SK-N-SH (cell line): ENCODE results near the gene RBP3. TPM values are rescaled to one million over a fixed set of nuclear protein-coding genes. Genes with fewer than 3 reads are reported as not detected.

Experiments
- CTCF ChIA-PET: fragments of 300-600, 350-600 bp; formaldehyde crosslinking; extraction: SDS; loops from one replicate; lab custom pipeline; 2021; lab: Yijun Ruan, JAX
- POLR2A ChIA-PET: fragments of 350-600 bp; sonication (Branson Sonifier 250); formaldehyde crosslinking; extraction: SDS; loops from one replicate; lab custom pipeline; 2020; ENCODE audit warnings: antibody characterized with exemption, inconsistent platforms; lab: Yijun Ruan, JAX
- DNase-seq: peaks from one replicate; pipeline ENCODE4 v3.0.0; 2012
- H2AFZ ChIP-seq: fragments of 200-600 bp; sonication (generic); 2 replicates; pipeline ENCODE4 v1.8.1; 2016; ENCODE audit warnings: antibody characterized with exemption, mild to moderate bottlenecking, low read depth
- H3F3A ChIP-seq: fragments of 200-600 bp; sonication (generic); replicated peaks from 2 replicates; pipeline ENCODE3; 2016; ENCODE audit warnings: antibody characterized with exemption, mild to moderate bottlenecking; ENCODE audit not compliant: insufficient read depth
- H3K27ac ChIP-seq, 2 experiments: fragments of 200-500 bp in 1 of 2; fragments of 200-600 bp in 1 of 2; sonication (Bioruptor generic) in 1 of 2; sonication (generic), shearing (Covaris generic) in 1 of 2; 2 replicates each; pipeline versions ENCODE4 v1.5.1 to v1.6.1; 2014 to 2016; ENCODE audit warnings: low read depth in 2 of 2, inconsistent platforms in 1 of 2, low read length in 1 of 2, mild to moderate bottlenecking in 1 of 2, mixed read lengths in 1 of 2
- H3K27me3 ChIP-seq: fragments of 200-600 bp; sonication (generic), shearing (Covaris generic); 2 replicates; pipeline ENCODE4 v1.6.1; 2016; ENCODE audit warnings: mixed run types; ENCODE audit not compliant: insufficient read depth
- H3K36me3 ChIP-seq, 2 experiments: fragments of 200-500 bp in 1 of 2; fragments of 200-600 bp in 1 of 2; sonication (Bioruptor generic) in 1 of 2; sonication (generic) in 1 of 2; replicated peaks in 1 of 2; 2 replicates each; pipeline versions ENCODE3 to v1.5.1; 2014 to 2016; ENCODE audit warnings: low read length in 1 of 2, mild to moderate bottlenecking in 1 of 2; ENCODE audit not compliant: insufficient read depth in 2 of 2, control insufficient read depth in 1 of 2
- H3K4me1 ChIP-seq, 2 experiments: fragments of 200-500 bp in 1 of 2; fragments of 200-600 bp in 1 of 2; sonication (Bioruptor generic) in 1 of 2; sonication (generic), shearing (Covaris generic) in 1 of 2; 2 replicates each; pipeline versions ENCODE4 v1.5.1 to v1.6.1; 2014 to 2016; ENCODE audit warnings: low read depth in 1 of 2, low read length in 1 of 2, mixed run types in 1 of 2; ENCODE audit not compliant: insufficient read depth in 2 of 2, control insufficient read depth in 1 of 2
- H3K4me2 ChIP-seq: fragments of 200-600 bp; sonication (generic), shearing (Covaris generic); 2 replicates; pipeline ENCODE4 v1.6.1; 2017; ENCODE audit warnings: mixed run types
- H3K4me3 ChIP-seq, 2 experiments: fragments of 200-500 bp in 1 of 2; fragments of 200-600 bp in 1 of 2; sonication (Bioruptor generic) in 1 of 2; sonication (generic), shearing (Covaris generic) in 1 of 2; 2 replicates each; pipeline versions ENCODE4 v1.5.1 to v1.8.1; 2014 to 2016; ENCODE audit warnings: low read depth in 2 of 2, inconsistent platforms in 1 of 2, low read length in 1 of 2, mild to moderate bottlenecking in 1 of 2, mixed read lengths in 1 of 2, moderate library complexity in 1 of 2
- H3K79me2 ChIP-seq: fragments of 200-600 bp; sonication (generic); 2 replicates; pipeline ENCODE4 v1.8.1; 2017; ENCODE audit warnings: mild to moderate bottlenecking; ENCODE audit not compliant: insufficient read depth
- H3K9ac ChIP-seq: fragments of 200-600 bp; sonication (generic); 2 replicates; pipeline ENCODE4 v1.6.1; 2017; ENCODE audit warnings: mixed run types
- H3K9me2 ChIP-seq: fragments of 200-600 bp; sonication (generic); 2 replicates; pipeline ENCODE4 v1.6.1; 2017; ENCODE audit warnings: mixed run types
- H3K9me3 ChIP-seq: fragments of 200-600 bp; sonication (generic); 2 replicates; pipeline ENCODE4 v1.6.1; 2017; ENCODE audit warnings: mixed run types, mild to moderate bottlenecking, moderate library complexity
- H4K20me1 ChIP-seq: fragments of 200-600 bp; sonication (generic); 2 replicates; pipeline ENCODE4 v1.6.1; 2017; ENCODE audit warnings: mild to moderate bottlenecking, mixed run types; ENCODE audit not compliant: insufficient read depth
- EP300 ChIP-seq, 2 experiments: IDR thresholded peaks; 2 replicates each; pipeline versions ENCODE4 v1.4.0 to v1.6.1; 2012; ENCODE audit warnings: borderline replicate concordance in 1 of 2, low read depth in 1 of 2, low read length in 1 of 2
- FOXJ3 ChIP-seq: sonication (generic); formaldehyde crosslinking; IDR thresholded peaks from 2 replicates; pipeline ENCODE4 v1.5.1; 2020; ENCODE audit warnings: mild to moderate bottlenecking, missing genetic modification reagents
- GABPA ChIP-seq: IDR thresholded peaks from 2 replicates; pipeline ENCODE4 v1.4.0; 2012; ENCODE audit warnings: low read depth, mild to moderate bottlenecking
- JUND ChIP-seq: IDR thresholded peaks from 2 replicates; pipeline ENCODE4 v1.4.0; 2012
- MEF2A ChIP-seq: IDR thresholded peaks from 2 replicates; pipeline ENCODE4 v1.4.0; 2012; ENCODE audit warnings: low read depth, borderline replicate concordance
- MXI1 ChIP-seq: IDR thresholded peaks from 2 replicates; pipeline ENCODE4 v1.6.1; 2012; ENCODE audit warnings: mild to moderate bottlenecking, low read depth, low read length, improper control_type of control experiment
- NRF1 ChIP-seq: IDR thresholded peaks from 2 replicates; pipeline ENCODE4 v1.6.1; 2012; ENCODE audit warnings: low read depth, mild to moderate bottlenecking, low read length
- RAD21 ChIP-seq: IDR thresholded peaks from 2 replicates; pipeline ENCODE4 v1.6.1; 2012; ENCODE audit warnings: mild to moderate bottlenecking, low read length
- RCOR1 ChIP-seq: fragments of 150-350 bp; IDR thresholded peaks from 2 replicates; pipeline ENCODE4 v1.6.1; 2017; ENCODE audit warnings: antibody characterized with exemption, low read length
- RXRA ChIP-seq: IDR thresholded peaks from 2 replicates; pipeline ENCODE4 v1.4.0; 2012; ENCODE audit warnings: low read depth, mild to moderate bottlenecking, borderline replicate concordance
- SIN3A ChIP-seq: IDR thresholded peaks from 2 replicates; pipeline ENCODE4 v1.6.1; 2012; ENCODE audit warnings: low read depth, mild to moderate bottlenecking, low read length, moderate library complexity, borderline replicate concordance
- TAF1 ChIP-seq: IDR thresholded peaks from 2 replicates; pipeline ENCODE4 v1.6.1; 2012; ENCODE audit warnings: low read depth, mild to moderate bottlenecking, low read length, moderate library complexity, borderline replicate concordance
- WGBS: methylation state at CpG from one replicate; pipeline ENCODE4 v1.1.6; 2017; ENCODE audit warnings: low lambda C conversion rate; 5-methylcytosine and 5-hydroxymethylcytosine counted together
- polyA plus RNA-seq, 3 experiments: library from polyadenylated mRNA; depleted of rRNA; stranded (reverse); fragments of >200 nt; gene quantifications; 2 replicates each; pipeline ENCODE4 v1.2.3, GENCODE V29; 2012
- TF ChIP-seq, protein P1 (sequence below): IDR thresholded peaks from 2 replicates; pipeline ENCODE4; 2012
- TF ChIP-seq, protein P2 (sequence below): fragments of 200-600 bp; sonication (generic); IDR thresholded peaks from 2 replicates; pipeline ENCODE4 v1.6.1; 2017; ENCODE audit warnings: antibody characterized with exemption, mild to moderate bottlenecking, moderate library complexity
- TF ChIP-seq, protein P3 (sequence below): IDR thresholded peaks from 2 replicates; pipeline ENCODE4 v1.4.0; 2012; ENCODE audit warnings: low read depth, borderline replicate concordance
- TF ChIP-seq, protein P4 (sequence below): fragments of 150-350 bp; IDR thresholded peaks from 2 replicates; pipeline ENCODE4 v1.6.1; 2016; ENCODE audit warnings: mild to moderate bottlenecking, low read depth, low read length

The RBP3 gene
- polyA plus RNA-seq, 1 of the 3 experiments (the other 2 are of a cell fraction) = not detected

DNA sequence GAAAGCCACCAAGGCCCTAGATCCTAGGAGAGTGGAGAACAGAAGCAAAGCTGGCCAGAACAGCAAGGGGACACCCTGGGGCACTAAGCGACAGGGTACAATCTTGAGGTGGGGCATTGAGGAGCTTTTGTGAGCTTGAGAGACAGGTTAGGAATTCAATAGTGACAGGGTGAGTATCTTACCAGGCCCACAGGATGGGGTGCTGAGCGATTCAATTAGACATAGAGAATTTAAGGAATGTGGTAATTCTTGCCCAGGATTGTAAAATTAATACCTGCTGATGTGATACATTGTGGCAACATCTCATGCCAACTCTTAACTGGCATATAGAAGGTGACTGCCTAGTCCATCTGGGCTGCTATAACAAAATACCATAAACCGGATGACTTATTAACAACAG, 14.0 kb downstream of the RBP3 start:
- no peaks in the 10 kb centered on the region for H3K9me3 ChIP-seq
- peaks cover 0 to 8% of the 10 kb centered on the region in 2 experiments; a peak in 1 of 4 replicates for H3K4me1 ChIP-seq
- TF ChIP-seq MXI1 = no peak
- no peak for TF ChIP-seq TAF1
- TF ChIP-seq NRF1 = no peak
- no peak for TF ChIP-seq JUND
- TF ChIP-seq, protein P1, sequence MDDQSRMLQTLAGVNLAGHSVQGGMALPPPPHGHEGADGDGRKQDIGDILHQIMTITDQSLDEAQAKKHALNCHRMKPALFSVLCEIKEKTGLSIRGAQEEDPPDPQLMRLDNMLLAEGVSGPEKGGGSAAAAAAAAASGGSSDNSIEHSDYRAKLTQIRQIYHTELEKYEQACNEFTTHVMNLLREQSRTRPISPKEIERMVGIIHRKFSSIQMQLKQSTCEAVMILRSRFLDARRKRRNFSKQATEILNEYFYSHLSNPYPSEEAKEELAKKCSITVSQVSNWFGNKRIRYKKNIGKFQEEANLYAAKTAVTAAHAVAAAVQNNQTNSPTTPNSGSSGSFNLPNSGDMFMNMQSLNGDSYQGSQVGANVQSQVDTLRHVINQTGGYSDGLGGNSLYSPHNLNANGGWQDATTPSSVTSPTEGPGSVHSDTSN = no peak
- no peak for TF ChIP-seq GABPA
- TF ChIP-seq FOXJ3 (CRISPR knock-in tag) = no peak
- no peak for TF ChIP-seq SIN3A
- no peak for TF ChIP-seq MEF2A
- no peak for TF ChIP-seq RXRA
- TF ChIP-seq RCOR1 = no peak
- no peak for TF ChIP-seq RAD21
- TF ChIP-seq, protein P2, sequence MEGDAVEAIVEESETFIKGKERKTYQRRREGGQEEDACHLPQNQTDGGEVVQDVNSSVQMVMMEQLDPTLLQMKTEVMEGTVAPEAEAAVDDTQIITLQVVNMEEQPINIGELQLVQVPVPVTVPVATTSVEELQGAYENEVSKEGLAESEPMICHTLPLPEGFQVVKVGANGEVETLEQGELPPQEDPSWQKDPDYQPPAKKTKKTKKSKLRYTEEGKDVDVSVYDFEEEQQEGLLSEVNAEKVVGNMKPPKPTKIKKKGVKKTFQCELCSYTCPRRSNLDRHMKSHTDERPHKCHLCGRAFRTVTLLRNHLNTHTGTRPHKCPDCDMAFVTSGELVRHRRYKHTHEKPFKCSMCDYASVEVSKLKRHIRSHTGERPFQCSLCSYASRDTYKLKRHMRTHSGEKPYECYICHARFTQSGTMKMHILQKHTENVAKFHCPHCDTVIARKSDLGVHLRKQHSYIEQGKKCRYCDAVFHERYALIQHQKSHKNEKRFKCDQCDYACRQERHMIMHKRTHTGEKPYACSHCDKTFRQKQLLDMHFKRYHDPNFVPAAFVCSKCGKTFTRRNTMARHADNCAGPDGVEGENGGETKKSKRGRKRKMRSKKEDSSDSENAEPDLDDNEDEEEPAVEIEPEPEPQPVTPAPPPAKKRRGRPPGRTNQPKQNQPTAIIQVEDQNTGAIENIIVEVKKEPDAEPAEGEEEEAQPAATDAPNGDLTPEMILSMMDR = no peak
- TF ChIP-seq, protein P3, sequence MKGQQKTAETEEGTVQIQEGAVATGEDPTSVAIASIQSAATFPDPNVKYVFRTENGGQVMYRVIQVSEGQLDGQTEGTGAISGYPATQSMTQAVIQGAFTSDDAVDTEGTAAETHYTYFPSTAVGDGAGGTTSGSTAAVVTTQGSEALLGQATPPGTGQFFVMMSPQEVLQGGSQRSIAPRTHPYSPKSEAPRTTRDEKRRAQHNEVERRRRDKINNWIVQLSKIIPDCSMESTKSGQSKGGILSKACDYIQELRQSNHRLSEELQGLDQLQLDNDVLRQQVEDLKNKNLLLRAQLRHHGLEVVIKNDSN = no peak
- TF ChIP-seq EP300 (IDR thresholded peaks at IDR 0.05; ENCODE audit: borderline replicate concordance in 1 of 2, low read depth in 1 of 2, low read length in 1 of 2) = no peak
- TF ChIP-seq, protein P4, sequence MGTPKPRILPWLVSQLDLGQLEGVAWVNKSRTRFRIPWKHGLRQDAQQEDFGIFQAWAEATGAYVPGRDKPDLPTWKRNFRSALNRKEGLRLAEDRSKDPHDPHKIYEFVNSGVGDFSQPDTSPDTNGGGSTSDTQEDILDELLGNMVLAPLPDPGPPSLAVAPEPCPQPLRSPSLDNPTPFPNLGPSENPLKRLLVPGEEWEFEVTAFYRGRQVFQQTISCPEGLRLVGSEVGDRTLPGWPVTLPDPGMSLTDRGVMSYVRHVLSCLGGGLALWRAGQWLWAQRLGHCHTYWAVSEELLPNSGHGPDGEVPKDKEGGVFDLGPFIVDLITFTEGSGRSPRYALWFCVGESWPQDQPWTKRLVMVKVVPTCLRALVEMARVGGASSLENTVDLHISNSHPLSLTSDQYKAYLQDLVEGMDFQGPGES = no peak
- no peak overlapping the region; the same call in 1 of the 2 replicates for H2AFZ ChIP-seq
- no peaks in the 10 kb centered on the region for H3K27me3 ChIP-seq
- POLR2A ChIA-PET = no interaction called here
- H3K79me2 ChIP-seq = no peaks in the 10 kb centered on the region
- H3K4me3 ChIP-seq = no peak overlapping the region
- H3K4me2 ChIP-seq = no peak overlapping the region
- H3K36me3 ChIP-seq = no peaks in the 10 kb centered on the region
- H3K27ac ChIP-seq = no peak overlapping the region
- no peak for DNase-seq
- peaks cover 3% of the 10 kb centered on the region for H3F3A ChIP-seq
- CTCF ChIA-PET = interaction anchor here (0.6 to 5.3 kb wide), 11 partner anchors 10 to 350 kb away, joined by 3 to 50 read pairs (median 5); partner anchors contain the start of gene RBP3
- WGBS = 82% methylated on average over 3 of the region's 3 CpGs
- H3K9ac ChIP-seq = no peak overlapping the region
- H3K9me2 ChIP-seq = no peaks in the 10 kb centered on the region
- no peaks in the 10 kb centered on the region for H4K20me1 ChIP-seq
